ENCODE results near the gene ZNF786. TPM values are rescaled to one million over a fixed set of nuclear protein-coding genes. Genes with fewer than 3 reads are reported as not detected.

ZNF786 gene
- total RNA-seq, 1 donor from 2014 or later = 10.2 TPM

DNA sequence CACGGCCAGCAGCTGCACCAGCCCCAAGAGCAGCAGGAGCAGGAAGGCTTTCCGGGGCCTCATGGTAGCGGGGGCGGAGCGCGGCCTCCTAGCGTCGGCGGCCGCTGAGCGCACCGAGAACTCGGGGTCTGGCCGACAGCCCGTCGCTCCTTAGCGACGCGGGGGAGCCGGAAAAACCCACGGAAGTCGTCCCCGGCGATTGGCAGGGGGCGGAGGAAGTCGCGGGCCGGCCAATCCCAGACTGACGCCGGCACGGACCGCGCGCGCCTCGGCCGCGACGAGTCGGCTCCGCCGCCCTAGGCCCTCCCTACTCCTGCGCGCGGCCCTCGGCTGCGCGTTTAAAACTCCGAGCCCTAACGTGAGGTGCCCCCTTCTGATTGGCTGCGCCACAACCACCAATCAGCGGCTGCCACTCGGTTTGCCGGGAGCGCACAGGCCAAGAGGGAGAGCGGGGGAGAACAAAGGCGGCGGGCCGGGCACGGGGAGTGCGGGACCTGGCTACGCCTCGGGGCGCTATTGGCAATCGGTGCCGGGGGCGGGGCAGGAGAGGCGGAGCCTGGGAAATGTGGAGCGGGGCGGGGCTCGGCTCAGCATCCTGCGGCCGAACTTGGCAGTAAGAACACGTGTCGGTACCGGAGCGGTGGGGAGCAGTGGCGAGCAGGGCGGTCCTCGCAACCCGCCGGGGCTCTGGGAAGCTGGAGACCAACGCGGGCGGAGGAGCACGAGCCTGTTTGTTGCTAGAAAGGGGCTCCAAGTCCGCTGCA lies 62.0 kb downstream of the ZNF786 start, which contains the start of gene PDIA4:
Gene PDIA4 (minus strand): TSS at position 160 of the 764 bp plus-strand sequence. CDS start 97 bp downstream, at position 63.
- Mint-ChIP-seq H3K4me3 (ENCODE audit: unreplicated experiment) (peak within 1 kb of the TSS; percentile 94), H3K9me3 (ENCODE audit: unreplicated experiment) (no peaks in the 10 kb centered on the region)

DNA sequence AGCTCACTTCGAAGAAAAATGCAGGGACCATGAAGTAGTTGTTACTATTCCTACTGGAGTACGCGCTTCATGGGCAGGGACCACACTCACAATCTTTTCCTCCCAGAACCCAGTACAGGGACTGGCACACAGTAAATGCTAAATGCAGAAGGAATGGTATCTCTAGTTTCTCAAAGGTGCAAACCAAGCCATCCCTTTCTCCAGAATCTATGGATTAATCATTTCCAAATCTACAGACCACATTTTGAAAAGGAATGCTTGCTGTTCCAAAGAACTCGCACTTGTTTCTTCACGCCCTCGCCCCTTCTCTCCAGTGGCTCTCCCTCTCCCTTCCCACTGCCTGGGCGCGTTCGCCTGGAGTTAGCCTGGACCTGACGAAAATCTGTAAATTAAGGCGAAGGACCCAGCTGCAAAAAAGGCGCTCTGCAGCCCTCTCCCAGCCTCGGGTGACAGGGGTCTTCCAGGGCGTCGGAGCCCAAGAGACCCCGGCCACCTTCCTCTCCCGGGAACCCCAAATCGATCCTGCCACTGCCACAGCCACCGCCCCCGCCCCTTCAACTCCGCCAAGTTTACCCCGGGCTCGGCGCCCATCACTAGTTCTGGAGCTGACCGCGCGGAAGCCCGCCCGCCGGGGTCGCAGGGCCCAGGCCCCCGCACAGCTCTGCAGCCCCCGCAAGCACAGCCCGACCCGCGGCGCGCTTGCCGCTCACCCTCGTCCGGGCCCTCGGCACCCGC lies 62.7 kb downstream of the ZNF786 start:
- H3K9me3 Mint-ChIP-seq (ENCODE audit: unreplicated experiment) = no peaks in the 10 kb centered on the region
- H3K4me1 Mint-ChIP-seq (ENCODE audit: unreplicated experiment) = peaks cover 34% of the 10 kb centered on the region
- TF ChIP-seq, protein P1, sequence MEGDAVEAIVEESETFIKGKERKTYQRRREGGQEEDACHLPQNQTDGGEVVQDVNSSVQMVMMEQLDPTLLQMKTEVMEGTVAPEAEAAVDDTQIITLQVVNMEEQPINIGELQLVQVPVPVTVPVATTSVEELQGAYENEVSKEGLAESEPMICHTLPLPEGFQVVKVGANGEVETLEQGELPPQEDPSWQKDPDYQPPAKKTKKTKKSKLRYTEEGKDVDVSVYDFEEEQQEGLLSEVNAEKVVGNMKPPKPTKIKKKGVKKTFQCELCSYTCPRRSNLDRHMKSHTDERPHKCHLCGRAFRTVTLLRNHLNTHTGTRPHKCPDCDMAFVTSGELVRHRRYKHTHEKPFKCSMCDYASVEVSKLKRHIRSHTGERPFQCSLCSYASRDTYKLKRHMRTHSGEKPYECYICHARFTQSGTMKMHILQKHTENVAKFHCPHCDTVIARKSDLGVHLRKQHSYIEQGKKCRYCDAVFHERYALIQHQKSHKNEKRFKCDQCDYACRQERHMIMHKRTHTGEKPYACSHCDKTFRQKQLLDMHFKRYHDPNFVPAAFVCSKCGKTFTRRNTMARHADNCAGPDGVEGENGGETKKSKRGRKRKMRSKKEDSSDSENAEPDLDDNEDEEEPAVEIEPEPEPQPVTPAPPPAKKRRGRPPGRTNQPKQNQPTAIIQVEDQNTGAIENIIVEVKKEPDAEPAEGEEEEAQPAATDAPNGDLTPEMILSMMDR (IDR thresholded peaks at IDR 0.05) = no peak
- H3K4me3 Mint-ChIP-seq (ENCODE audit: unreplicated experiment) = peak overlapping the region; percentile 94
- peak overlapping the region; percentile 92 for H3K27ac Mint-ChIP-seq (ENCODE audit: unreplicated experiment)
- no peak for DNase-seq (ENCODE audit: extremely low spot score, unreplicated experiment)
- peaks cover 4% of the 10 kb centered on the region for H3K27me3 Mint-ChIP-seq (ENCODE audit: unreplicated experiment)
- peaks cover 3% of the 10 kb centered on the region for H3K36me3 Mint-ChIP-seq (ENCODE audit: unreplicated experiment)

More for the DNA sequence above, 62.0 kb downstream of the ZNF786 start, which contains the start of gene PDIA4:
- peaks cover 34% of the 10 kb centered on the region for H3K4me1 Mint-ChIP-seq (ENCODE audit: unreplicated experiment)
- H3K27ac Mint-ChIP-seq (ENCODE audit: unreplicated experiment) = peak within 1 kb of the TSS; percentile 92
- peaks cover 4% of the 10 kb centered on the region for H3K27me3 Mint-ChIP-seq (ENCODE audit: unreplicated experiment)
- peak; percentile 100 for DNase-seq (ENCODE audit: extremely low spot score, unreplicated experiment)
- TF ChIP-seq, protein P1 (IDR thresholded peaks at IDR 0.05) = peak; percentile 33
- no peaks in the 10 kb centered on the region for H3K36me3 Mint-ChIP-seq (ENCODE audit: unreplicated experiment)

DNA sequence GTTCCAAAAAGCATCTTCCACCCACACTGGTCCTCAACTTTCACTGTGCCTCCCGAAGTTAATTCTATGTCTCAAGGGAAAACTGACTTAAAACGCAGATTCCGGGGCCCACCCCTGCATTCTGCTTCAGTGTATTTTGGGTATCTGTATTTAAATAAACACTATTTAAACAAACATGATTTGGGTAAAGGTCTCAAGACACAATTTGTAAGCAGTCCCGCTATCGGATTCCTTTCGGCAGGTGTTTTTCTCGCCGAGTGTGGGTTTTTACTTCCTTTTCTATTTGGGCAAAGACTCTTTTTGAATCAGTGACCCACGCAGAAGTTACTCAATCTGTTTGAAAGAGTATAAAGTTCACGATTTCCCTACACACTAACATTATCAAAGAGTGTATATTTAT lies 63.5 kb downstream of the ZNF786 start:
- Mint-ChIP-seq H3K4me1 (ENCODE audit: unreplicated experiment) (peaks cover 34% of the 10 kb centered on the region), H3K27ac (ENCODE audit: unreplicated experiment) (peak overlapping the region; percentile 92), H3K27me3 (ENCODE audit: unreplicated experiment) (peaks cover 4% of the 10 kb centered on the region), H3K9me3 (ENCODE audit: unreplicated experiment) (no peaks in the 10 kb centered on the region), H3K36me3 (ENCODE audit: unreplicated experiment) (peaks cover 3% of the 10 kb centered on the region), H3K4me3 (ENCODE audit: unreplicated experiment) (peak overlapping the region; percentile 94)
- no peak for DNase-seq (ENCODE audit: extremely low spot score, unreplicated experiment)
- TF ChIP-seq, protein P1 (IDR thresholded peaks at IDR 0.05) = no peak

DNA sequence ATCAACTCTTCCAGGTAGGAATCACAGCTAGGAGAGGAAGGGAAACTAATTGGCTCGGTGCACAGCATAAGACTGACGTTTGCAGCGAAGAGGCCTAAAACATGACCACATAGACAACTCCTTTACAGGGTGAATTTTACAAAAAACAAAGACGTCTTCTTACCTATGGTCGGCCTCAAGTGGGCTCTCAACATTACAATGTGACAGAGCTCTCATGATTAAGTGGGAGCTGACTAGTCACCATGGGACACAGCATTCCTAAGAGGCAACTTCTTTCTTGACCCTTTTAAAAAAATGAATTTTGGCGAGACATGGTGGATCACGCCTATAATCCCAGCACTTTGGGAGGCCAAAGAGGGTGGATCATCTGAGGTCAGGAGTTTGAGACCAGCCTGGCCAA lies 66.9 kb downstream of the ZNF786 start:
- peaks cover 10% of the 10 kb centered on the region for H3K36me3 Mint-ChIP-seq (ENCODE audit: unreplicated experiment)
- H3K4me3 Mint-ChIP-seq (ENCODE audit: unreplicated experiment) = no peak overlapping the region
- no peaks in the 10 kb centered on the region for H3K9me3 Mint-ChIP-seq (ENCODE audit: unreplicated experiment)
- DNase-seq (ENCODE audit: extremely low spot score, unreplicated experiment) = no peak
- peaks cover 32% of the 10 kb centered on the region for H3K4me1 Mint-ChIP-seq (ENCODE audit: unreplicated experiment)
- H3K27ac Mint-ChIP-seq (ENCODE audit: unreplicated experiment) = no peak overlapping the region
- TF ChIP-seq, protein P1 (IDR thresholded peaks at IDR 0.05) = no peak
- H3K27me3 Mint-ChIP-seq (ENCODE audit: unreplicated experiment) = no peaks in the 10 kb centered on the region

Data from osteocyte (in vitro differentiated cells).